ENCODE measurements around the gene DYRK1B.

GRCh38 chr19:39842693-39843435 lies 8.9 kb upstream of the DYRK1B start:
- TF ChIP-seq CTCF (IDR thresholded peaks at IDR 0.05) (no peak), POLR2A (IDR thresholded peaks at IDR 0.05) (no peak)
